Endothelial cell of umbilical vein (primary cell): ENCODE data around the gene SECTM1. TPM values are rescaled to one million over a fixed set of nuclear protein-coding genes. Genes with fewer than 3 reads are reported as not detected.

ENCODE experiments used
- BruUV-seq: library from RNA; stranded (reverse); fragments of 400-500 nt; replicated peaks from 2 replicates; lab custom pipeline; 2021; lab: Mats Ljungman, UMichigan
- CTCF ChIA-PET: fragments of 300-600, 350-600 bp; sonication (Branson Sonifier 250); formaldehyde crosslinking; loops from one replicate; lab custom pipeline; 2021; ENCODE audit warnings: antibody characterized with exemption, inconsistent platforms; lab: Charles Lee
- POLR2A ChIA-PET: fragments of 300-600, 350-600 bp; sonication (Branson Sonifier 250); formaldehyde crosslinking; loops from one replicate; lab custom pipeline; 2021; ENCODE audit warnings: antibody characterized with exemption, inconsistent platforms; lab: Charles Lee
- DNase-seq: peaks from one replicate; pipeline ENCODE4 v3.0.0-alpha.2; 2011; ENCODE audit warnings: low read depth, low spot score
- FAIRE-seq: peaks from 2 replicates; lab custom pipeline; 2011; peaks lifted over from hg19 to GRCh38; lab: Jason Lieb, UNC
- H2AFZ ChIP-seq: 2 replicates; pipeline ENCODE4 v1.6.0; 2012; ENCODE audit warnings: low read depth, low read length, control low read depth, inconsistent platforms
- H3K27ac ChIP-seq: 2 replicates; pipeline ENCODE4 v1.5.1; 2011; ENCODE audit warnings: low read depth, mild to moderate bottlenecking, control low read depth, low read length, moderate library complexity; ENCODE audit not compliant: insufficient read depth
- H3K27me3 ChIP-seq, 2 experiments: 2 replicates each; pipeline versions ENCODE4 v1.6.0 to v1.6.1; 2011; ENCODE audit warnings: low read length in 2 of 2, mixed read lengths in 1 of 2; ENCODE audit not compliant: control insufficient read depth in 2 of 2, insufficient read depth in 2 of 2
- H3K36me3 ChIP-seq, 2 experiments: 2 replicates in 1 of 2; 3 replicates in 1 of 2; pipeline ENCODE4 v1.5.1; 2011; ENCODE audit warnings: low read length in 2 of 2, mild to moderate bottlenecking in 1 of 2, moderate library complexity in 1 of 2; ENCODE audit not compliant: control insufficient read depth in 2 of 2, insufficient read depth in 2 of 2; ENCODE audit errors: extremely low read depth in 1 of 2
- H3K4me1 ChIP-seq: 3 replicates; pipeline ENCODE4 v1.5.1; 2011; ENCODE audit warnings: mild to moderate bottlenecking, low read length; ENCODE audit not compliant: control insufficient read depth, insufficient read depth; ENCODE audit errors: extremely low read depth
- H3K4me2 ChIP-seq: 2 replicates; pipeline ENCODE4 v1.6.1; 2011; ENCODE audit warnings: low read length, control low read depth, mixed read lengths; ENCODE audit not compliant: insufficient read depth
- H3K4me3 ChIP-seq, 3 experiments: fragments of 200-600 bp in 1 of 3; sonication (generic), shearing (Covaris generic) in 1 of 3; replicated peaks in 1 of 3; 2 replicates each; pipeline ENCODE4 v1.5.1; 2011 to 2016; ENCODE audit warnings: control low read depth in 3 of 3, low read length in 3 of 3, mild to moderate bottlenecking in 2 of 3, inconsistent platforms in 1 of 3, low read depth in 1 of 3, moderate library complexity in 1 of 3; ENCODE audit not compliant: insufficient read depth in 1 of 3
- H3K79me2 ChIP-seq: 2 replicates; pipeline ENCODE4 v1.6.0; 2012; ENCODE audit warnings: low read length, inconsistent platforms; ENCODE audit not compliant: control insufficient read depth, insufficient read depth
- H3K9ac ChIP-seq: replicated peaks from 2 replicates; pipeline ENCODE3; 2011; ENCODE audit warnings: low read length, control low read depth; ENCODE audit not compliant: insufficient read depth; ENCODE audit errors: extremely low read depth
- H3K9me1 ChIP-seq: replicated peaks from 3 replicates; pipeline ENCODE4 v1.6.0; 2011; ENCODE audit warnings: mild to moderate bottlenecking, low read length; ENCODE audit not compliant: control insufficient read depth, insufficient read depth; ENCODE audit errors: extremely low read depth
- H3K9me3 ChIP-seq: replicated peaks from 2 replicates; pipeline ENCODE4 v1.5.1; 2012; ENCODE audit warnings: low read length, inconsistent platforms; ENCODE audit not compliant: control insufficient read depth, insufficient read depth
- H4K20me1 ChIP-seq: replicated peaks from 2 replicates; pipeline ENCODE3; 2011; ENCODE audit warnings: mild to moderate bottlenecking, low read length; ENCODE audit not compliant: control insufficient read depth, insufficient read depth; ENCODE audit errors: extremely low read depth
- CTCF ChIP-seq, 2 donors: IDR thresholded peaks; 1 replicate in 1 of 2; 2 replicates in 1 of 2; pipeline ENCODE4 v1.5.1; 2011; ENCODE audit warnings: low read length in 2 of 2, mild to moderate bottlenecking in 2 of 2, moderate library complexity in 2 of 2, control low read depth in 1 of 2, inconsistent platforms in 1 of 2, low read depth in 1 of 2; ENCODE audit not compliant: insufficient read depth in 1 of 2; ENCODE audit errors: extremely low read depth in 1 of 2
- GATA2 ChIP-seq: IDR thresholded peaks from 2 replicates; pipeline ENCODE4 v1.7.0; 2011; ENCODE audit warnings: low read depth, mild to moderate bottlenecking, moderate library complexity, mixed read lengths, low read length; ENCODE audit not compliant: insufficient read length, insufficient read depth
- JUN ChIP-seq: IDR thresholded peaks from 2 replicates; pipeline ENCODE4 v1.6.1; 2011; ENCODE audit warnings: borderline replicate concordance, low read depth; ENCODE audit not compliant: insufficient read length, insufficient read depth
- MYC ChIP-seq: IDR thresholded peaks from one replicate; pipeline ENCODE4 v1.6.1; 2011; ENCODE audit warnings: mild to moderate bottlenecking, low read depth, low read length
- POLR2AphosphoS5 ChIP-seq: IDR thresholded peaks from 2 replicates; pipeline ENCODE4 v1.6.1; 2012; ENCODE audit warnings: low read depth, mild to moderate bottlenecking, control low read depth, low read length, moderate library complexity; ENCODE audit not compliant: insufficient read depth
- dilution Hi-C: fragments of 300-500 bp; cut with MboI; formaldehyde crosslinking; loops from one replicate; pipeline ENCODE4 v1.15.0; 2019; ENCODE audit warnings: low sequenced_read_pairs; ENCODE audit not compliant: extremely low pct_ligation_motif_present
- intact Hi-C: fragments of 100-400 bp; cut with micrococcal nuclease; formaldehyde crosslinking; loops from one replicate; pipeline ENCODE4 v1.10.0; 2022
- polyA plus RNA-seq, 4 experiments: library from polyadenylated mRNA; depleted of rRNA in 3 of 4; stranded (reverse) in 3 of 4; unstranded in 1 of 4; fragments of >200 nt; gene quantifications; 2 replicates each; pipeline versions ENCODE4 v1.2.1 to v1.2.3, GENCODE V29; 2011 to 2012; ENCODE audit warnings: missing spikeins in 1 of 4
- total RNA-seq: library from RNA; stranded (reverse); gene quantifications from 2 replicates; pipeline ENCODE4 v1.2.3, GENCODE V29; 2021

Gene SECTM1
- total and polyA plus RNA-seq, 2 donors (not counting 3 experiments of a cell fraction or from before 2014, with no cell fraction given) = 1.9 to 2.3 TPM

- Histone ChIP-seq H3K79me2 (no peaks in the 10 kb centered on the region), H3K36me3 (no peaks in the 10 kb centered on the region), H3K27ac (no peak overlapping the region), H3K4me3 (no peak overlapping the region), H3K9me3 (no peaks in the 10 kb centered on the region), H3K27me3 (peaks cover 29% of the 10 kb centered on the region in 2 experiments), H3K4me2 (no peak overlapping the region), H3K9ac (no peak overlapping the region), H3K9me1 (no peaks in the 10 kb centered on the region), H2AFZ (no peak overlapping the region), H3K4me1 (no peaks in the 10 kb centered on the region), H4K20me1 (no peaks in the 10 kb centered on the region)
- POLR2A ChIA-PET = no interaction called here
- intact Hi-C loops (no loop called here), dilution Hi-C loops (no loop called here)
- FAIRE-seq (no peak), DNase-seq (no peak)
- TF ChIP-seq JUN = no peak
- no peak for TF ChIP-seq POLR2AphosphoS5
- no peak for TF ChIP-seq MYC
- TF ChIP-seq GATA2 = no peak
- no TSS peak for BruUV-seq
- CTCF ChIA-PET = interaction anchor here (1.6 kb wide), 1 partner anchor 185 kb away, joined by 4 read pairs; no protein-coding TSS in a partner anchor
Observed at GRCh38 chr17:82369211-82369610, 35.6 kb upstream of the SECTM1 start.

- Histone ChIP-seq H3K36me3 (no peaks in the 10 kb centered on the region), H4K20me1 (no peaks in the 10 kb centered on the region), H3K4me3 (no peak overlapping the region), H3K4me2 (no peak overlapping the region), H2AFZ (no peak overlapping the region), H3K79me2 (no peaks in the 10 kb centered on the region), H3K9me3 (no peaks in the 10 kb centered on the region), H3K4me1 (no peaks in the 10 kb centered on the region), H3K27ac (no peak overlapping the region), H3K9me1 (no peaks in the 10 kb centered on the region), H3K9ac (no peak overlapping the region), H3K27me3 (peaks cover 26 to 27% of the 10 kb centered on the region in 2 experiments)
- ChIA-PET CTCF (no interaction called here), POLR2A (no interaction called here)
- intact Hi-C loops (no loop called here), dilution Hi-C loops (no loop called here)
- FAIRE-seq = no peak
- no TSS peak for BruUV-seq
- TF ChIP-seq CTCF (IDR thresholded peaks at IDR 0.05; ENCODE audit: extremely low read depth in 1 of 2, insufficient read depth in 1 of 2, low read depth in 1 of 2, low read length in 2 of 2) = no peak
- DNase-seq = no peak
Observed at GRCh38 chr17:82367724-82368524, 34.4 kb upstream of the SECTM1 start.
